SIG-M5 treated with dmso at 0.1 percent for 504 hours (cell line): ENCODE results near the gene POLDIP3.
A peak's percentile ranks its signal among the peaks of the same experiment; 100 is the strongest.
"Not testable (repeated sequence)": the region's sequence is repeated elsewhere in the genome, so short reads cannot be mapped to it uniquely, and the experiment has no call there.

Experiments used
- DNase-seq: peaks from one replicate; lab custom pipeline; 2025; ENCODE audit not compliant: unreplicated experiment; lab: John Stamatoyannopoulos, UW

POLDIP3 gene

GRCh38 chr22:42620084-42620483, 5.4 kb upstream of the POLDIP3 start:
- no peak for DNase-seq

- no peak for DNase-seq
Observed at GRCh38 chr22:42619261-42620063, 4.8 kb upstream of the POLDIP3 start.

GRCh38 chr22:42617155-42617983, 2.7 kb upstream of the POLDIP3 start:
- DNase-seq, result no peak

GRCh38 chr22:42615860-42616175, 1.1 kb upstream of the POLDIP3 start:
- not testable (repeated sequence) for DNase-seq

- DNase-seq, result peak; percentile 98
Observed at GRCh38 chr22:42615092-42615859, 593 bp upstream of the POLDIP3 start.

GRCh38 chr22:42613872-42614301, 796 bp downstream of the POLDIP3 start:
- DNase-seq, result peak; percentile 77

GRCh38 chr22:42612336-42612735, 2.3 kb downstream of the POLDIP3 start:
- DNase-seq, result no peak

GRCh38 chr22:42611051-42611450, 3.6 kb downstream of the POLDIP3 start:
- DNase-seq, result no peak

- DNase-seq, result no peak
Observed at GRCh38 chr22:42610186-42610585, 4.5 kb downstream of the POLDIP3 start.

GRCh38 chr22:42608823-42609361, 5.8 kb downstream of the POLDIP3 start:
- DNase-seq, result no peak

- DNase-seq, result no peak
Observed at GRCh38 chr22:42608136-42608822, 6.4 kb downstream of the POLDIP3 start.

GRCh38 chr22:42607641-42608040, 7.0 kb downstream of the POLDIP3 start:
- not testable (repeated sequence) for DNase-seq

- no peak for DNase-seq
Observed at GRCh38 chr22:42604403-42604802, 10.3 kb downstream of the POLDIP3 start.

GRCh38 chr22:42603427-42603826, 11.3 kb downstream of the POLDIP3 start:
- DNase-seq, result no peak

- DNase-seq, result no peak
Observed at GRCh38 chr22:42602470-42602869, 12.2 kb downstream of the POLDIP3 start.

GRCh38 chr22:42601879-42602465, 12.7 kb downstream of the POLDIP3 start:
- no peak for DNase-seq

GRCh38 chr22:42596863-42597530, 17.7 kb downstream of the POLDIP3 start:
- no peak for DNase-seq

GRCh38 chr22:42596336-42596735, 18.3 kb downstream of the POLDIP3 start:
- no peak for DNase-seq

- DNase-seq, result no peak
Observed at GRCh38 chr22:42595434-42595833, 19.2 kb downstream of the POLDIP3 start.

- DNase-seq, result no peak
Observed at GRCh38 chr22:42591987-42592386, 22.7 kb downstream of the POLDIP3 start.
